Prostate gland (tissue), 2 donors: Measurements from ENCODE around the gene LUC7L2. TPM values are rescaled to one million over a fixed set of nuclear protein-coding genes. Genes with fewer than 3 reads are reported as not detected.
"Not testable (repeated sequence)": the region's sequence is repeated elsewhere in the genome, so short reads cannot be mapped to it uniquely, and the experiment has no call there.

Source experiments
- DNase-seq: peaks from one replicate; pipeline ENCODE4 v3.0.0-alpha.2; 2019; ENCODE audit warnings: low spot score
- H3K27ac ChIP-seq, 2 donors: fragments of 200-600 bp; sonication (generic); 2 replicates each; pipeline ENCODE4 v1.5.1; 2017 to 2019
- H3K27me3 ChIP-seq: fragments of 200-600 bp; sonication (generic); replicated peaks from 2 replicates; pipeline ENCODE4 v1.5.1; 2019; ENCODE audit not compliant: insufficient read depth
- H3K36me3 ChIP-seq, 2 donors: fragments of 200-600 bp; sonication (generic); 1 replicate in 1 of 2; 2 replicates in 1 of 2; pipeline versions ENCODE4 v1.5.1 to v1.8.1; 2017 to 2019
- H3K4me1 ChIP-seq: fragments of 200-600 bp; sonication (generic); replicated peaks from 2 replicates; pipeline ENCODE4 v1.5.1; 2019
- H3K4me3 ChIP-seq, 2 donors: fragments of 200-600 bp; sonication (generic); 2 replicates each; pipeline ENCODE4 v1.5.1; 2017 to 2019
- H3K9me3 ChIP-seq: fragments of 200-600 bp; sonication (generic); 2 replicates; pipeline ENCODE4 v1.5.1; 2017
- CTCF ChIP-seq, 4 experiments: fragments of 200-600 bp in 2 of 4; fragments of 450-650 bp in 2 of 4; sonication (generic) in 2 of 4; IDR thresholded peaks; 1 replicate in 3 of 4; 2 replicates in 1 of 4; pipeline ENCODE4 v1.5.1; 2016 to 2019; ENCODE audit warnings: antibody characterized with exemption in 4 of 4, mild to moderate bottlenecking in 2 of 4, moderate library complexity in 2 of 4
- POLR2A ChIP-seq: fragments of 450-650 bp; IDR thresholded peaks from one replicate; pipeline ENCODE4 v1.6.1; 2016; ENCODE audit warnings: antibody characterized with exemption, mild to moderate bottlenecking
- POLR2AphosphoS5 ChIP-seq: sonication (generic); formaldehyde crosslinking; IDR thresholded peaks from one replicate; pipeline ENCODE4 v1.6.1; 2017; ENCODE audit warnings: antibody characterized with exemption
- WGBS: methylation state at CpG from one replicate; pipeline ENCODE4 v1.1.5; 2018; 5-methylcytosine and 5-hydroxymethylcytosine counted together
- intact Hi-C: fragments of 100-400 bp; cut with DNase I; formaldehyde crosslinking; loops from one replicate; pipeline ENCODE4 v1.14.2; 2022
- total RNA-seq, 2 donors: library from RNA; depleted of rRNA; stranded (reverse); fragments of >200 nt; gene quantifications; one replicate each; pipeline ENCODE4 v1.1.0, GENCODE V29; 2016

Gene LUC7L2, protein sequence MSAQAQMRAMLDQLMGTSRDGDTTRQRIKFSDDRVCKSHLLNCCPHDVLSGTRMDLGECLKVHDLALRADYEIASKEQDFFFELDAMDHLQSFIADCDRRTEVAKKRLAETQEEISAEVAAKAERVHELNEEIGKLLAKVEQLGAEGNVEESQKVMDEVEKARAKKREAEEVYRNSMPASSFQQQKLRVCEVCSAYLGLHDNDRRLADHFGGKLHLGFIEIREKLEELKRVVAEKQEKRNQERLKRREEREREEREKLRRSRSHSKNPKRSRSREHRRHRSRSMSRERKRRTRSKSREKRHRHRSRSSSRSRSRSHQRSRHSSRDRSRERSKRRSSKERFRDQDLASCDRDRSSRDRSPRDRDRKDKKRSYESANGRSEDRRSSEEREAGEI
- total RNA-seq, result 10 to 100 TPM; 71.2 to 81.7 TPM

- Histone ChIP-seq H3K4me1 (no peaks in the 10 kb centered on the region), H3K36me3 (no peaks in the 10 kb centered on the region), H3K27me3 (no peaks in the 10 kb centered on the region), H3K4me3 (peak within 1 kb of the TSS; percentile 75 to 98), H3K9me3 (no peaks in the 10 kb centered on the region), H3K27ac (peak within 1 kb of the TSS; percentile 99 to 100)
- WGBS, result under 1% methylated on average over 95 of the region's 98 CpGs
- TF ChIP-seq POLR2AphosphoS5, result peak; percentile 97
- peak in 2 of 4 experiments; percentile 17 to 44 for TF ChIP-seq CTCF (IDR thresholded peaks at IDR 0.05)
- TF ChIP-seq POLR2A, result peak; percentile 94
- intact Hi-C loops, result loop anchor here (1.0 to 10.0 kb wide), 3 partner anchors 17 to 705 kb away; partner anchors contain the start of genes PARP12 and UBN2
- DNase-seq, result peak; percentile 100
These were observed at the start of gene LUC7L2 for GRCh38 chr7:139359366-139360209. TSS of gene LUC7L2 (plus strand) at chr7:139359894. CDS start at chr7:139360262, 368 bp downstream.

DNA sequence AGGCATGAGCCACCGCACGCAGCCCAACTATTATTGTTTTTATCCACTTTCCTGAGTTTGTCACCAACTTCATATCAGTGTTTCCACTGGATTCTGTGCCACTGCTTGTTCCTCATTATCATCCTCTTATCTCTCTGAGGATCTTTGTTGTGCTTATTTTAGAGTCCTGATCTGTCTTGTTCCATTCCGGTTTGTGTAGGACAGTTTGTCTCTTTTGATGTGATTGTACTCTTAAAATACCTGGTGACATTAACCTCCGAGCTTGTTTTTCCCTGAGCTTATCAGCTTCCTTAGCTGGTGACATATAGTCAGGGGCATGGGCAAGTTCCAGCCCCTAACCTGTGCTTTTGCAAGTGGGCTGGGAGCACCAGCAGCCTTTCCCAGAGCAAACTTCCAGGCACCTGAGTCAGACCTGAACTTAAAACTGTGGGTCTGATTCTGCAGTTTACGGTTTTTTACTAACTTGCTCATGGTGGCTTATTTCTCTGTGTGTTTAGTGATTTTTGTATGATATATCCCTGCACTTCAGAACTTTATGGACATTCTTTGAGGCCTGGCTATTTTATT is 41.7 kb upstream of the LUC7L2 start:
- Histone ChIP-seq H3K9me3 (no peaks in the 10 kb centered on the region), H3K4me1 (no peaks in the 10 kb centered on the region), H3K36me3 (no peaks in the 10 kb centered on the region), H3K4me3 (no peak overlapping the region), H3K27ac (peak overlapping the region; percentile 78 to 88), H3K27me3 (no peaks in the 10 kb centered on the region)
- DNase-seq, result peak; percentile 41
- intact Hi-C loops, result no loop called here
- TF ChIP-seq POLR2A, result no peak
- TF ChIP-seq CTCF (IDR thresholded peaks at IDR 0.05), result no peak
- TF ChIP-seq POLR2AphosphoS5, result peak; percentile 84
- 38% methylated on average over 5 of the region's 5 CpGs for WGBS

- 72% methylated on average over 11 of the region's 11 CpGs for WGBS
- Histone ChIP-seq H3K36me3 (no peaks in the 10 kb centered on the region), H3K9me3 (no peaks in the 10 kb centered on the region), H3K4me3 (no peak overlapping the region), H3K4me1 (no peaks in the 10 kb centered on the region), H3K27me3 (no peaks in the 10 kb centered on the region), H3K27ac (no peak overlapping the region)
- DNase-seq, result no peak
- no peak for TF ChIP-seq POLR2A
- TF ChIP-seq POLR2AphosphoS5, result peak; percentile 20
- TF ChIP-seq CTCF (IDR thresholded peaks at IDR 0.05), result peak in 3 of 4 experiments; percentile 23 to 63 (median 38)
- intact Hi-C loops, result no loop called here
These were observed 38.5 kb upstream of the LUC7L2 start for GRCh38 chr7:139321071-139321745.

- H3K27me3 ChIP-seq, DNase-seq, H3K36me3 ChIP-seq, H3K4me1 ChIP-seq, H3K27ac ChIP-seq, intact Hi-C loops, H3K4me3 ChIP-seq, H3K9me3 ChIP-seq: not testable (repeated sequence)
- 96% methylated on average over 11 of the region's 11 CpGs for WGBS
These were observed 35.0 kb upstream of the LUC7L2 start for GRCh38 chr7:139324709-139325108.
